DLD1 (cell line): ENCODE measurements around the gene LRRK1.

Source experiments
- in situ Hi-C: cut with HindIII; loops from 2 replicates; pipeline ENCODE4 v1.10.0; 2017; ENCODE audit warnings: low sequenced_read_pairs

The LRRK1 gene

GRCh38 chr15:100918690-100919480 lies at the start of gene LRRK1:
Gene LRRK1, plus strand, starts transcription at chr15:100919357. Its CDS starts 5,276 bp downstream, at chr15:100924633.
- in situ Hi-C loops: no loop called here

GRCh38 chr15:100873029-100873677 lies 46.0 kb upstream of the LRRK1 start:
- in situ Hi-C loops: no loop called here

GRCh38 chr15:100875495-100875894 lies 43.7 kb upstream of the LRRK1 start:
- in situ Hi-C loops: no loop called here

GRCh38 chr15:100875976-100876375 lies 43.2 kb upstream of the LRRK1 start:
- in situ Hi-C loops: no loop called here

- in situ Hi-C loops: no loop called here
Observed at GRCh38 chr15:100877551-100877950, 41.6 kb upstream of the LRRK1 start.

- in situ Hi-C loops: no loop called here
Observed at GRCh38 chr15:100878130-100878529, 41.0 kb upstream of the LRRK1 start.

GRCh38 chr15:100878648-100879047 lies 40.5 kb upstream of the LRRK1 start:
- in situ Hi-C loops: no loop called here

GRCh38 chr15:100879061-100879463 lies 40.1 kb upstream of the LRRK1 start:
- in situ Hi-C loops: no loop called here

- in situ Hi-C loops: no loop called here
Observed at GRCh38 chr15:100879464-100880138, 39.6 kb upstream of the LRRK1 start, which contains the start of gene ALDH1A3. Gene ALDH1A3, plus strand, starts transcription at chr15:100879831. Its CDS starts 77 bp downstream, at chr15:100879908.

GRCh38 chr15:100880139-100880896 lies 38.8 kb upstream of the LRRK1 start:
- in situ Hi-C loops: no loop called here

- in situ Hi-C loops: no loop called here
Observed at GRCh38 chr15:100880897-100881242, 38.3 kb upstream of the LRRK1 start.

GRCh38 chr15:100881573-100882336 lies 37.4 kb upstream of the LRRK1 start:
- in situ Hi-C loops: no loop called here

GRCh38 chr15:100885116-100885515 lies 34.0 kb upstream of the LRRK1 start:
- in situ Hi-C loops: no loop called here

GRCh38 chr15:100885811-100886210 lies 33.3 kb upstream of the LRRK1 start:
- in situ Hi-C loops: no loop called here

GRCh38 chr15:100887211-100887913 lies 31.8 kb upstream of the LRRK1 start:
- in situ Hi-C loops: no loop called here

GRCh38 chr15:100889385-100890050 lies 29.6 kb upstream of the LRRK1 start:
- in situ Hi-C loops: no loop called here

GRCh38 chr15:100890051-100890720 lies 29.0 kb upstream of the LRRK1 start:
- in situ Hi-C loops: no loop called here

- in situ Hi-C loops: no loop called here
Observed at GRCh38 chr15:100890850-100891249, 28.3 kb upstream of the LRRK1 start.
